Glomerular endothelial cell (primary cell): ENCODE results near the gene ADGRL2. TPM values are rescaled to one million over a fixed set of nuclear protein-coding genes. Genes with fewer than 3 reads are reported as not detected.

Experiments
- DNase-seq: peaks from one replicate; pipeline ENCODE4 v3.0.0-alpha.2; 2011; ENCODE audit warnings: low read depth, low spot score; ENCODE audit errors: extremely low read depth
- total RNA-seq: library from RNA; depleted of rRNA; stranded (reverse); fragments of >200 nt; gene quantifications from 2 replicates; pipeline ENCODE4 v1.2.3, GENCODE V29; 2015

The ADGRL2 gene
- total RNA-seq, 1 donor from 2014 or later = 166 TPM

DNA sequence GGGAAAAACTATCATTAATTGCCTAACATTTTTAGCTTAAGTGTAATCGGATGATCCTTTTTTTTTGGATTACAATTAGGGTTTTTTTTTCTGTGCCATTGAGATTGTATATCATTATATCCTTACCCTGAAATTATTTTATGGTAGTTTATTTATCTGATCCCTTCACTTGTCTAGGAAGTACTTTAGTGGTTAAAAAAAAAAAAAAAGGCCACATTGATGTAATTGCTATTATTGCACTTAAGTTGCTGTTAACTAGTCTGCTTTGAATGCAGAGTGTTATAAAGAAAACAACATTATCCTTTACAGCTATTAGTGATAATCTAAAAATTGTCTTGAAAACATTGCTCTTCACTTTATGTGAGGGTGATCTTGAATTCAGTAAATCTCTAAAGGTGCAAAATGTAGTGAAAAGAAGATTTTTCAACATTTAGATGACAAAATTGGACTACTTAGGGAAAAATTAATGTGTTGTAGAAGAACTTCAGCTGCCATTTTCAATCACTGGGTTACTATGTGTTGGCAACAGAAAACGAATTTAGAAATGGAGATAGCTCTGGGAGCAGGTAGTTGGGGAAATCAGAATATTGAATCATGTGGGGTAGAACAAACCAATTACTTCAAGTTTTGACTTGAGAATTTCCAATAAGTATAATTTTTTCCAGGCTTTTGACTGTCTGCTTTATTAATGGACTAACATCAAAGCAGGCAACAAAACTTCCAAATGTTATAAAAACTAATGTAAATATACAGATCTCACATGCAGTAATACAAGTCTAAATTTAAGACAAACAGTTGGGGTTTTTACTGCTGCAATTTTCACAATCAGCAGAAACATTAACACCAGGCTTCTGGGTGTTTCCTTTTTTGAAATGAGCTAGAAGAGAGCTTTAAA is 5.0 kb downstream of the ADGRL2 start:
- no peak for DNase-seq

- no peak for DNase-seq
These were observed 5.7 kb downstream of the ADGRL2 start for GRCh38 chr1:81806432-81806770.

GRCh38 chr1:81808760-81809159 is 8.0 kb downstream of the ADGRL2 start:
- DNase-seq = no peak

GRCh38 chr1:81809808-81810207 is 9.1 kb downstream of the ADGRL2 start:
- no peak for DNase-seq

GRCh38 chr1:81811757-81812371 is 11.1 kb downstream of the ADGRL2 start:
- DNase-seq = no peak

DNA sequence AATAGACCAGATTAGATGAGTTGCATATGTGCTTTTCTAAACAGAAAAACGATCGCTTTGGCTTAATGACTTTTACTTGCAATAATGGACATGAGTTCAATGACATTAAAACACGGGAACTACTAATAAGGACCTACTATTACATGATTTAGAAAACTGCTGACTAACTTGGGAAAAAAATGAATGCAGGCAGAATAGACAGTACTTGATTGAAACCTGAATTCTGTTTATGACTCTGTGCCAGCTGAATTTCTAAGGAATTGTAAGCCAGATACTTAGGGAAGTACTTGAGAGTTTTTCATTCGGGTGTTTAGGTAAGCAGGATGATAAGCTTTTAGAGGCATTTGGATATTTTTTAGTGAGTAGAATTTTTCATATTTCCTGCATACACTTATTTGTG is 12.0 kb downstream of the ADGRL2 start:
- DNase-seq = no peak

GRCh38 chr1:81813691-81814090 is 13.0 kb downstream of the ADGRL2 start:
- no peak for DNase-seq

GRCh38 chr1:81819613-81820012 is 18.9 kb downstream of the ADGRL2 start:
- DNase-seq = no peak

DNA sequence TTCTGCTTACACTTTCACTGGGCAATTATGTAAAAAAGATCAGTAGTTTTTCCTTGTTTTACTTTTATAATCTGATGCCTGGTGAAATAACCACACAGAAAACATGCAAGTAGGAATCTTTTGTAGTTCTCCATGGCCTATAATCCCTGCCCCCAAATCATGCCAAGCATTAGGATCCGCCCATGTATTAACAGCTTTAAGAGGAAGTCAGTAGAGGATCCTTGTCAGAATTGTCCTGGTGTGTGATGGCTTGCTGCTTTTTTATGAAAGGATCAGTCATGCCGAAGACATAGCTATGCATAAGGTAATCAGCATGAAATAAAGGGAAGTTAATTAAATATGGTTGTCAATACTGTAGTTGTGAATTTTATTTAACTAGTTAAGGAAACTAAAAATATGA is 20.0 kb downstream of the ADGRL2 start:
- DNase-seq = no peak

- no peak for DNase-seq
These were observed 22.3 kb downstream of the ADGRL2 start for GRCh38 chr1:81823082-81823481.

DNA sequence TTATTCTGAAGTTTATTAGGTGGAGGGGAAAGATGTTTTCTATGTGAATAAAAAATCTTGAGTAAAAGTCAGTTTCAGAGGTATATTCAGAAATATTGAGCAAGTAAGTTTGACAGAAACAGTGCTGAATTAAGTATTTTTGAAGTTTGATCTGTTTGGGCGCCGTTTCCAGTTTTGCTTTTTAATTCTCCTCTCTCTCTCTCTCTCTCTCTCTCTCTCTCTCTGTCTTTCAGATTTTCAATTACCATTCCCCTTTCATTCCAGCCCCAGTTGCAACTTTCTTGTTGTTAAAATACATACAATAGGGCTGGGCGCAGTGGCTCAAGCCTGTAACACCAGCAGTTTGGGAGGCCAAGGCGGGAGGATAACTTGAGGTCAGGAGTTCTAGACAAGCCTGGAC is 24.0 kb downstream of the ADGRL2 start:
- DNase-seq = no peak

GRCh38 chr1:81827942-81828341 is 27.2 kb downstream of the ADGRL2 start:
- no peak for DNase-seq

DNA sequence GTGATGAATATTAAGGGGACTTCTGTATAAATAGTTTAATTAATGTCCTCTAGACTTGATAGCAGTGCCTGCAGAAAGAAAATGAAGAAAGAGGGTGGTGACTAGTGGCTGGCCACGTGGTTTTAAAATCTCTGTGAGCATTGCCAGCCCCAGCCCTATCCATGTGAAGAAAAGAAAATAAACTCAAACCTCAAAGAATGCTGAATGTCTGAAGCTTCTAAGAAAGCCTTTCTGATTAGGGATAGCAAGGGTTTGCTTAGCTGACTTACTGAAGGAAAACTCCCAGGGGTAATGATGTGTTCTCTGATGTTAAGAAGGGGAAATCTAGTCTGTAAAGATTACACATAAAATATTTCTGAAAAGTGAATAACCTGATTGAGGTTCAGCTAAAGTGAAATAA is 31.8 kb downstream of the ADGRL2 start:
- DNase-seq = no peak

DNA sequence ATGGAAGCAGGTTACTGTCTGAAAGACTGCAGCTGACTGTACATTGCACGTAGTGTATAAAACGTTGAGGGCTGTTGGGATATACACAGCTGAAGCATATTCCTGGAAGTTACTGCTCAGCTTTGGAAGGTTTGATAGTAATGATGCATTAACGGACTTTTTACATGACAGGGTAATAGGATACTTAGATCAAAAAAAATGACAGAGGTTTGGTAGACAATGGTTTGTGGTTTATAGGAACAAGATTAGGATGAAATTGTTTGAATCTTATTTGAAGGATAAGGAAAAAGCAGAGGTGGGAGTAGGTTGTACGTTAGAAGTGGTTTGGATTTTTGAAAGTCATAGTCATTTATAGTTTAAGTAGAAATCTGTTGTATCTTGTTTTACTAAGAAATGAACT is 33.0 kb downstream of the ADGRL2 start:
- no peak for DNase-seq

- no peak for DNase-seq
These were observed 33.5 kb downstream of the ADGRL2 start for GRCh38 chr1:81834268-81834667.

GRCh38 chr1:81834921-81835698 is 34.4 kb downstream of the ADGRL2 start:
- peak; percentile 85 for DNase-seq

GRCh38 chr1:81836007-81836626 is 35.4 kb downstream of the ADGRL2 start:
- no peak for DNase-seq

- no peak for DNase-seq
These were observed 38.0 kb downstream of the ADGRL2 start for GRCh38 chr1:81838600-81839218.

DNA sequence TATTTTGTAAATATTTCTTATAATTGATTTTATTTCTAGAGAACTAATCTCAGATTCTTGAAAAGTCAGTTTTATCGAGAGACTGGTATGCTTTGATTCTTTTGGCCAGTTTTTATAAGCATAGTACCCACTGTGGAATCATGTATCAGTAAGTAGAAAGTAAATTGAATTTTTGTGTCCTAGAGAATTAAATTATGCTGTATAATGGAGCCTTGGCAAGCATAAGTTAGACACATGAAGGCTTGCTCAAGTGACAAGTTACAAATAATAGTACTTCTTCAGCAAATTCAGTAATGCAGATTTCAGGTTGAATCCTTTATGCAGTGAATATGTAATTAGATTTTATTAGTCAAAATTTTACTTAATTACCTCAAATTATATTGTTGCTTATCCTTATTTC is 40.1 kb downstream of the ADGRL2 start:
- DNase-seq = no peak

- DNase-seq = no peak
These were observed 41.1 kb downstream of the ADGRL2 start for GRCh38 chr1:81841795-81842194.

DNA sequence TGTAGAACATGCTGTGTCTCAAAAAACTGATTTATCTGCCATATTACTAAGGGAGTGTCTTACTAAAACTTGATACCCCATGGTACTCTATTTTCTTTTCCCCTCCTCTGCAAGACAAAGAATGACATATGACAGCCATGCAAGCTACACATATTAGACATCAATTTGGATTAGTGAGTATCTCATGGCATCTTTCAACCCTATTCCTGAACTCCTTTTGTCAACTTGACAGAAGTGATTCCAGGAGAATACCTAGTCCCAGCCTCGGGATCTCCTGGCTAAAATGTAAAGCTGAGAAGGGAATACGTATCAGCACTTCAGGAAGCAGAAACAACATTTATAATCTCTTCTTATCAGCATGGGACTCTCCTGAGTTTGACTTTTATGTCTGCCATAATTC is 43.7 kb downstream of the ADGRL2 start:
- DNase-seq = no peak
